GM23248 (cell line): ENCODE measurements around the gene SELENOS.

Experiments used
- EZH2 ChIP-seq: fragments of 200-600 bp; sonication (generic); IDR thresholded peaks from 2 replicates; pipeline ENCODE4 v1.6.1; 2018; ENCODE audit warnings: antibody characterized with exemption, mild to moderate bottlenecking; ENCODE audit not compliant: insufficient read depth, poor library complexity, severe bottlenecking
- EZH2phosphoT487 ChIP-seq: fragments of 200-600 bp; sonication (generic); IDR thresholded peaks from 2 replicates; pipeline ENCODE4 v1.6.1; 2018; ENCODE audit warnings: antibody characterized with exemption, moderate library complexity, mild to moderate bottlenecking, low read depth; ENCODE audit not compliant: insufficient read depth

DNA sequence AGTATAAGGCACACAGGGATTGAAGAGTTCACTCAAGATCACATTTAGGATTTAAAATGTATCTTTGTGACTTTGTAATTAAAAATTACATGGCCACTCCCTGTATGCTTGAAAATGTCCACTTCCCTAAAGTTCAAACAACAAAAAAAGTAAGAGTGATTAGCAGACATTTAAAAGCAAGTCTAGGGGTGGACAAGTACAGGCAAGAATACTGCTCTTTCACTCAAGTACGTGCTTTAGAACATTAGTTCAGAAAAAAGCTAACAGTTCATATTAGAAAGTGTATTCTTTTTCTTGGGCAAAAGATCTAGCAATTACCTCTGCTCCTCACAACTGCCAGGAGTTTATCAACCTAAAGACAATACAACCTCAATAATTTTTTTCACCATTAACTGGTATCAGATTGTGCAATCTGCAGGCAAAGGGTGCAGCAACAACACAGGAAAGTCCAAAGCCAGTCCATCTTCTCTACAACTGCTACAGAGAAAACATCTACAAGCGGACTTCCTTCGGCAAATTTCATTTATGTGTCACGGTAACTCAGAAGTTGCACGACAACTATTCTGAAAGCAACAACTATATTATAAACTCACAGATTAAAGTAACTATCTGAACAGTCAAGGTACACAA lies 43.5 kb downstream of the SELENOS start:
- no peak for TF ChIP-seq EZH2
- no peak for TF ChIP-seq EZH2phosphoT487
